NCI-H345 treated with DMSO at 0.1 percent for 48 hours (cell line): ENCODE measurements around the gene LAMA5.

Experiments used
- DNase-seq: peaks from one replicate; lab custom pipeline; 2025; ENCODE audit not compliant: unreplicated experiment; lab: John Stamatoyannopoulos, UW

The LAMA5 gene

DNA sequence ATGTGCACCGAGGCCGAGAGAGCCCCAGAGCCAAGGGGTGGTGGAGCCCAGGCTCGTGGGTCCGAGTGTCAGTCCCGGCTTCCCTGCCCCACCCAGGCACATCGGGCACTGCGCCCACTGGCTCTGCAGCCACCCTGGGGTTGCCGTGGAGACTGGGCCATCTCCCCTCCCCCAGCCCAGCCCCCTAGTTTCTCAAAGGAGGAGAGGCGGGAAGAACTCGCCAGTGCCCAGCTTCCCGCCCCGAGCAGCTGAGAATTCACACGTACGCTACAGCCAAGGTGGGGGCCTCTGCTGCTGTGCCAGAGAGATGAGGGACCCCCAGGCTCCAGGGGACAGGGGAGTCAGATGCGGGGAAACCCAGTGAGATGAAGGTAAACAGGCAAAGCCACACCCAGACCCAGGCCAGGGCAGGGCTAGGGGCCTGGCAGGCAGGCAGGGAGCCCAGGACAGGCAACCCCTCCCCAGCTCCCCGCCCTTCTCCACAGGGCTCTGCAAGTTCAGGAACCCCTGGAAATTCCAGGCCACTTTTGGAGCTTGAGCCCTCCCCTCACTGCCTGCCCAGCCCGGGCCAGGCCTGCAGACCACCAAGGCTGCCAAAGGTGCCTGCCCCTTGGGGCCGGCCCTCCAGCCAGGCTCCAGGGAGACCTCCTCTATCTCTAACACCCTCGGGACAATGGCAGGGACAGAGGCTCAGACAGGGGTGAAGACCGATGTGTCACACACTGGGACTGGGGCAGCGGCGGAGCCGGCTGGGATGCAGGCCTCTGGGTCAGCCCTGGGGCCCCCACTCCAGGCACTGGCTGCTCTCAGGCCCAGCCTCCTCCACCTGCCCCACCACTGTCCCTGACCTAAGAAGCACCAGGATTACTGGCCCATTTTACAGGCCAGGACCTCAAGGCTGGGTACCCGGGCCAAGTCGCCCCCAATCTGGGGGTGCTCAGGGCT is 6.0 kb downstream of the LAMA5 start:
- DNase-seq, result no peak

DNA sequence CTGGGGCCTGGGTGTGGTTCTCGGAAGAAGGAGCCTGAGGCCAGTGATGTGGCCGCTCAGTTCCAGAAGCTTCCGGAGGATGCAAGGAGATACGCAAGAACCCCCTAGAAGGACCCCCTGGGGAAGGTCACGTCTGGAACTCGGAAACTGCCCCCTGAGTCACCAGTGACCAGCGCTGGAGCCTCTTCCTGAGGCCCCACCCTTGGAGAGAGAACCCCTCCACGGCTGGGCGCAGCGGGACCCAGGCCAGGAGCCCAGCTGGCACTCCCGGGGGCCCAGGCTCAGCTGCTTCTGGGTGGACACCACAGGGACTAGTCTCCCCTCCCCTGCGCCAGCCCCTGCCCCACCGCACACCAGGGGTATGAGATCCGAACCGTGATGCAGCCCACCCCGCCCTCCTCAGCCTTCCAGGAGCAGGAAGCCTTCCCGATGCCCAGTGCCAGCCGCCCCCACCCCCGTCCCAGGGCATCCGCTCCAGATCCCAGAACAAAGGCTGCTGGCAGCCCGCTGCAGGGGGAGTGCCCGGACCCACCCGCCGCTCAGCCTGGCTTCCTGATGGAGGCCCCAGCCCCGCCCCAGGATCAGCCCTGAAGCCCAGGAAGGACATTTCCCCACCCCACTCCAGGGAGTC is 7.5 kb downstream of the LAMA5 start:
- no peak for DNase-seq

DNA sequence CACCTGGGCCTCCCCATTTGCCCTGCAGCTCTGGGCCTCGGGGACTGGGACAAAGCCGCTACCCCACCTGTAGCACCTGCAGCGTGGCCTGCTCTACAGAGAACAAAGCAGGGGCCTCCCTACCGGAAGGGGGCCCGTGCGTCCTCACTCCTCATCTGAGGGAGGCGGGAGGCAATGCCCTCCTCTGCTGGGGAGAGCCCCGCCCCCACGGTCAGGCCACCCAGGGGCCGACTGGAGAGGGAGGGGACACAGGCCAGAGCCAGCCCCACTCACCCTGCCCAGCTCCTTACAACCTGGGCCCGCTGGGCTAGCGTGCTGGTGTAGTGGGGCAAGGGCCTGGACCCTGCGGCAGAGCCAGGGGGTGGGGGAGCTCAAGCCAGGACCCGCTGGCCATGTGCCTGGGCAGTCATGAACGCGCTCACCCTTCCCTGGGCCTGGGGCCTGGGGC is 8.0 kb downstream of the LAMA5 start:
- DNase-seq, result peak; percentile 54

DNA sequence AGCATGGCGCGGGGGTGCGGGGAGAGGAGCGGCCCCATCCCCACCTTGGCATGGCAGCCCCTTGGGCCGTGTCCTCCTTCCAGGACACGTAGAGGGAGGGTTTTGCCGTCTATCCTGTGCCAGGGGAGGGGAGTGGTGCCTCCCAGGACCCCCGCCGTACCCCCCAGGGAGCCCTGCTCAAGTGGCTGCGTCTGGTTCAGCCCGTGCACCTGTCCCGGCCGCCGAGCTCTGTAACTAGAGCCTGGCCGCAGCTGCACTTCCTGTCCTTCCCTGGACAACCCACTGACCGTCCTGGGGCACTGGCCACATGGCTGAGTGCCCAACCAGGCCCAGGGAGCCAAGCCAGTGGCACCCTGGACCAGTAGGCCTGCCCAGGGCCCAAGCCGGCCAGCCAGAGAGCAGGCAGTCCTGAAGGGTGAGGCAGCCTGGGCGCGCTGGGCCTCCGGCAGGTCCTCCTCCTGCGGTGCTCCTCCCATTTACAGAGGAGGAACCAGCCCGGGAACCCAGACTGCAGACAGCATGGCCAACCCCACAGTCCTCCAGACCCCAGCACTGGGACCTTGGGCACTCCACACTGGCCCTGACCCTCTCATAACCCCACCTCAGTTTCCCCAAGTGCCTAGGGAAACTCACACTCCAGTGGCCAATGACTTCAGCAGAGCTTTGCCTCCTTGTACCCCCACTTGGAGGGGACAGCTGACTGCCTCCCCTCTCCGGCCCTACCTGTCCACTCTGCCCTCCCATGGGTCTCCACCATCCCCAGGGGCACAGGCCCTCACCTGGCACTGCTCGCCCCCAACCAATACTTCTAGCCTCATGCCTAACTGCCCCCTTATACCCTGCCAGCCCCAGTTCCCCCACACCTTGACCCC is 8.7 kb downstream of the LAMA5 start:
- no peak for DNase-seq

DNA sequence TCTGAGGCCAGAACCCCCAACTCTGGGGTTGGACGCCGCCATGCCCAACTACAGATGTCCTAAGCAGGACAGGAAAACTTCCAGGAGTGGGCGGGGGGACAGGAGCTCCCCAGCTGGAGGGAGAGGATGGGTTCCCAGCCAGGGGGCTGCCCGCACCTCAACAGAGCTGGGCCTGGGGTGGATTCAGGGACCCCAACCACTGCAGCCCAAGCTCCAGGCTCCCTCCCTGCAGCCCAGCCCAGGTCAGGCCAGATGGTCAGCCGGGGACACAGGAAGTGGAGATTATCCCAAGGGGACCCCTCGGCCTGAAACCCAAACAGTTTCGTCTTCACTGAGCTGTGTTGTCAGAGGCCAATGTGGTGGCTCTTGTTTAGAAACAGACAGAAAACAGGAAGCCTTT is 9.4 kb downstream of the LAMA5 start:
- no peak for DNase-seq

DNA sequence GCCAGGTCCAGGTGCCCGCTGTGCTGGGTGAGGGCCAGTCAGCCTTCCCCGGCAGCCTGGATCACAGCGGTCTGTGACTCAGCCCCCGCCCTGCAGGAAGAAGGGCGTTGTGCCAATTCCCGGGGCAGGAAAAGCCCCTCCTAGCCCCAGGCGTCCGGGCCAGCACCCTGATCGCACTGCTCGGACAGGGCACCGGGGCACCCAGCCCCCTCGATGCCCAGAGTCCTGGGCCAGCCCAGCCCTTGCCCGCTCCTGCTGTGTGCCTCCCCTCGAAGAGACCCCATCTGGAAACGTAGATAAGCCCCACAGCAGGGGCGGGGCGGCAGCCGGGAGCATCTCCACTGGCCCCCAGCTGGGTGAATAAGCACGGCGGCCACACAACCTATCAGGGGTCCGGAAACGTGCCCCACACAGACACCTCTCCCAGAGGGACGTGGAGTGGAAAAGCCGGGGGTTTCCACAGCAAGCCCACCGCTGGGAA is 9.9 kb downstream of the LAMA5 start:
- no peak for DNase-seq

DNA sequence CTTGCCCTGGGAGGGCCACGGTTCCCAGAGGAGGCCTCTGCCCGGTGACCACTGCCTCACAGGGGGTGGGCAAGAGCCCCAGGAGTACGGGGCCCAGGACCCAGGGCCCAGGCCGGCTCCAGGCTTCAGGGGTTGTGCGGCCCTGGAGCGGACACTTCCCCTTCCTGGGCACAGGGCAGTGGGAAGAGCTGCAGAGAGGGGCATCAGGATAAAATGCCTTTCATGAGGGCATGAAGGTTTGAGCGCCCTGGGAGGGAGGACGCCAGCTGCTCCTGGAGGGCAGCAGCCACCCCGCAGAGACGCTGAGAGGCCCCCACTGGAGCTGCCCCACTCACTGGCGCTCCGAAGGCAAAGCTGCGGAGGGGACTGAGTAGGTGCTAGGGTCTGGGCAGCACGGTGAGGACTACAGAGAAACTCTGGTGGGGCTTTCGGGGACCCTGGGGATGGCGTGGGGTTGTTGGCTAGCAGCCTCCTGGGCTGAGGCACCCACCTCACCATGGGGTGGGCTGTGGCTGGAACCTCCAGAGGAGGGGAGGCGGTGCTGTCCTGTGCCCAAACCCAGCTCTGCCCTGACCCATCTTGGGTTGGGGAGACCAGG is 10.4 kb downstream of the LAMA5 start:
- DNase-seq, result peak; percentile 51

DNA sequence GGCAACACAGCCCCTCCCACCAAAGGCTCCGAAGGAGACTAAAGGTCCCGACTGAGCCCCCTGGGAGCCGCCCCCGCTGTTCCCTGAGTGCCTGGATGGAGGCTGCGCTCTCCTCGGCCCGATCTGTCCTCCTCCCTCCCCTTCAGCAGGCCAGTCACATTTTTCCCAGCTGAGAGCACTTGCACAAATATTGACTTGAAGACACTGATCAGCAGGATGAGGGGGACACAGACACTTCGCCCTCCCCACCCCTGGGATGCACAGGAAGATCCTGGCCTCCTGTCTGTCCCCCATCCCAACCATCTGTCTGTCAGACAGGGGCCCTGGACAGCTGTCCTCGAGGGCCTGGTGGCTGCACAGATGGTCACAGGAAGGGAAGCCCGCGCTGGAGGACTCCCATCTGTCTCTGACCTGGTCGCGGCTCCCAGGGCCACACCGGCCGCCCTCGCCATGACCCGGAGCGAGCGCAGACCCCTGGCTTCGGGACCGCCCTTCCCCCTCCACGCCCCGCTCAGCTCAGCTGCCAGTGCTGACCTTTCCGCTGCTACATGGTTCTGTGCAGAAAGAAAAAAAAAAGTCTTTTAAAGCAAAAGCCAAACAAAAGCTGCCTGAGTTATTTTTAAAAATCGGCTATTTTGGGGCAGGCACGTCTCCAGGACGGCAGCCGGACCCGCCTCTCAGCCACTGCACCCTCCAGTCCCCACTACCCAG is 11.1 kb downstream of the LAMA5 start:
- no peak for DNase-seq

DNA sequence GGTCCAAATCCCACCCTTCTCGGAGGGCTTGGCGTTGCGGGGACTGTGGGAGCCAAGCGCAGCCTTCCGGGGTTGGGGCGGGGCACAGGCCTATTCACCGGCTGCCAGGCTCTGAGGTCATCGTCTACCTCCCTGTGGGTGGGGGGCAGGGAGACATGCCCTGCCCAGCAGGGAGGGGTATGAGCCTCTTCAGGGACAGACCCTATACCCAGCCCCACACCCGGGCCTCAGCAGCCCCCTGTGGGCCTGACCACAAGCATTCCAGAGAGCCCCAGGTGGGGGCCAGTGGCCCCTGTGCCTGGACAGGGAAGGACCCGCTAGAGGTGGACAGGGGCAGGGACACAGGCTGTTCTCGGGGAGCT is 11.6 kb downstream of the LAMA5 start:
- DNase-seq, result no peak

DNA sequence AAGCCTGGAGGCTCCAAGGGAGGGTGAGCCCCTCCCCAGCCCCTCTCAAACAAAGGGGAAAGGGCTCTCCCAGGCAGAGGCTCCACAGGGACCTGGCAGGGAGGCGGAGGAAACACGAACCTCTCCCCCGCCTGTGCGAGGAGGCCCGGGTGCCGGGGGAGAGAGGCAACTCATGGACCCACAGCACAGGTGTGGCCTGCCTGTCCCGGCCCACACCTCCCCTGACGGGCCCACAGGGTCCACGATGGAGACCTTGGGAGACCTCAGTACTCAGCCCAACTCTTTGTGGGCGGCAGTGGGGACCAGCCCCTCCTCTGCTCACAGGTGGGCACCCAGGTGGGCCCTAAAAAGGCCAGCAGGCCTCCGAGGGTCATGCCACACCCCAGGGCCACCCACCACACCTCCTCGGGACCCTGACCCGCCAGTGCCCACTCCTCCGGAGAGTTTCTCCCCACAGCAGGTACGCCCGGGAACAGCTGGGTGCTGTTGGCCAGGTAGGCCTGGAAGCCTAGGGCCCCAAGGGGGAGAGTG is 12.2 kb downstream of the LAMA5 start:
- peak; percentile 66 for DNase-seq

DNA sequence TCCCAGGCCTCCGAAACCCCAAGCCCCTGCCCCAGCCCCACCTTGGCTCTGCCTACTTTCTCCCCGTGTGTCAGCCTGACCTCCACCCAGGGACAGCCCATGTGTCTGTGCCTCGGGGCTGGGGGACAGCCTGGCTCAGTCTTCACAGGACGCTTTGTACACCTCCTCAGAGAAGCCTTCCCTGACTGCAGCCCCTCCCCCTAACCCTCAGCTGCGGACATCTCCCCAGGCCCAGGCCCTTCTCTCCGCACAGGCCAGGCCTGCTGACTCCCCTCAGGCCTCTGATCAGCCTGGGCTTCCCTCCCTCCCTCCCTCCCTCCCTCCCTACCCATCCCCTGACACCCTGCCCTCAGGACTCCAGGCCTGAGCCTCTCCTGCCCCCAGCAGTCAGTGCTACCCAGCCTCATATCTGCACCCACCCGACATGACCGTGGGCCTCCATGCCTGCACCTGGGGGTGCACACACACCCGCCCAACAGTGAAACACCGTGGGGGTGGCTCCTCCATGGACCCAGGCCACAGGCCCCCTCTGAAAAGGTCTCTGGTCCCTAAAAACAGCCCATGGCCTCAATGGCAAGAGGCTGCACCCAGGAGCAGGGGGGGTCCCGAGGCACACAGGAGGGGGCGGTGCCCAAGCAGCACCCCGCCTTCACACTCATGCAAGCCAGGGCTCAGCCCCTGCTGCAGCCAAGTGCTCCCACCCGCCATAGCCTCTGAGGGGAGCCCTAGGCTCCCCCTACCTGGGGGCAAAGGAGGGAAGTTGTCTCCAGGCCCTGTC is 12.9 kb downstream of the LAMA5 start:
- DNase-seq, result no peak

DNA sequence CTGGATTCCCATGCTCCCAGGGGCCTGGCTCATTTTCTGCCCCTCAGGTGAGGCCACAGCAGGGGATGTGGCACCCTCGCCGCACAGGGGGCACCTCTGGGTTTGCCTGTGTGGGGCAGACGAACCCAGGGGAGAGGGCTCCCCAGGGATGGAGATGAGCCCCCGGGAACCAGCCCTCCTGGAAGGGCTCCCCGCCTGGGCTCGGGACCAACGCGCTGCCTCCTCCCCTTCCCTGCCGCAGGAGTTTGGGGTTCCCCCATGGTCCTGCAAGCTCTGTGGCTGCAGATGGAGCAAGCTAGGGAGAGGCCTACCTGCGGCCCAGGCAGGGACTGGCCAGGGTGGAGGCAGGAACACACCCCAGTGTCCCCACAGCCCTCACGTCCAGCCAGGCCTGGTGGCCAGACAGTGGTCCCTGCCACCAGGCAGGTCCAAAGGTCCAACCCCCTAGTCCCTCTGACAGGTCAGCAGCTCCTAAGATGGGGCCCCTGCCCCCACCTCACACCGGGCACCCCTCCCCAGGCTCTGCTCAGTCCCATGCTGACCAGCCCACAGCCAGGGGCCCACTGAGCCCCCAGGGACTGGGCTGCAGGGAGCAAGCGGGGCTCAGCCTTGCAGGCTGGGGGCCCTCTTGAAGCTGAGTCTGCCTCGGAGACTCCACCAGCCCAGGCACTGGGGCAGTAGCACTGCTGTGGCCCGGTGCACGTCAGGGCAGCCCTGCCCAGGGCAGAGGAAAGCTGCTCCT is 13.7 kb downstream of the LAMA5 start:
- DNase-seq, result no peak

DNA sequence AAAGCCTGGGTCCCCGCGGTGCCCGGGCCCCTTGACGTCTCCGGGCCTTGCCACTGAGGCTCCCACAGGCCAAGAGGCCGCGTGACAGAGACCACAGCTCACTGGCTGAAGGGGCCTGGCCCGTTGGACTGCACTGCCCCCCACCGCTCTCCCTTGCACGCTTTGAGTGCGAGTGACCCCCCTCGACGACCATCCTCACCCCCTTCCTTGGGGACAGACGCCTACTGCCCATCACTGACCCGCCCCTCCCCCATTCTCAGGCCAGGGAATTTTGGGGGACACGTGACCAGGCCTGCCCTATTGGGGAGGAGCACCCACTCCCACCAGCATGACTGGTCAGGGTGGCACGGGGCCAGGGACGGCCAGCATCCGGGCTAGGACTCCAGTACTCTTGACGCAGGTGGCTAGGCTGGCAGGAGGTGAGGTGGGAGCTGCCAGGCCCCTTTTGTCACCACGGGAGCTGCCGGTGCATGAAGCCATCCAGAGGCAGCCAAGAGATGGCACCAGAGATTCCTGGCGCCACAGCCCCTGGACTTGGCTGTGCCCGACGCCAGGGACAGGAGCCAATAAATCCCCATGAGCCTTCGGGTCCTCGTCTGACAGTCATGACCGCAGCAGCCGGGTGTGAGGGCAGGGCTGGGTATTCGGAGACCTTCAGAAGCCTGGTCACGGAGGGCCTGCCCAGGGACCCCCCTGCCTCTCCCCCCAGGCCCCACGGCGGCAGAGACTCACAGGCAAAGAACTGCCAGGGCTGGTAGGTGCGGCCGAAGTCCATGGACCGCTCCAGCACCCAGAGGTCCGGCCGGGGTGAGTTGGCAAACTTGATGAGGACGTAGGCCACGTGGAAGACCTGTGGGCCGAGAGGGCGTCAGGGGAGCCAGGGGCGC is 14.5 kb downstream of the LAMA5 start:
- no peak for DNase-seq

DNA sequence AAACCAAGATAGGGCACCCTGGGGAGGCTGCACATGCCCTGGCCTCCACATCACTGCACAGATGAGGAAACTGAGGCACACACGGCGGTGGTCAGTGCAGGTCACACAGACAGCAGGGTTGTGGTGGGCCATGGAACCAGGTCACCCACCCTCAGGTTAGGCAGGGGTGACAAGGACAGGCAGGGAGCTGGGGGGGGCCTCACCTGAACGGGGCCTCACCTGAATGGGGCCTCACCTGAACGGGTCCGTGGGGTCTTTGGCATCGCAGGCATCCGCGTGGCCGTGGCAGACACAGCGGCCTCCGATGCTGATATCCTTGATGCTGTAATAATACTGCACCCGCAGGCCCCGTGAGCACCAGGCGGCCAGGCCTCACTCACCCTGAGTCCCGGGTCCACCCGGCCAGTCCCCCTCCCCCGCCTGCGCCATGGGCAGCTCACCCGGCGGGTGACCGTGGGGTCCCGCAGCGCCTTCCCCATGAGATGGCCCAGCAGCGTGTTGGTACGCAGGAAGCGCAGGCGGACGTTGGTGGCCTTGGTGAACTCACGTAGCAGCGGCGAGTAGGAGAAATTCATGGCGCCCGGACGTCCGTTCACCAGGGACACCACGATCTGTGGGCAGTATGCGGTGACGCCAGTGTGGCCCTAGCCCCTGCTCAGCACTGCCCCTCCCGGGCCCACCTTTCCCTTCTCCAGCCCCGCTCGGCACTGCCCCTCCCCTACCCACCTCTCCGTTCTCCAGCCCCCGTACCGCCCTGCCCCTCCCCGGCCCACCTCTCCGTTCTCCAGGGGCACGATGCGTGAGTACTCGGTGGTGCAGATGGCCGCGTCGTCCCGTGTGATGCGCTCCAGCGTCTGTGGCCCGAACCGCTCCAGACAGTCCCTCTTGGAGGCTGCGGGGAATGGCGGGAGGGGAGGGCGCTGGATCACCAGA is 15.4 kb downstream of the LAMA5 start:
- no peak for DNase-seq

DNA sequence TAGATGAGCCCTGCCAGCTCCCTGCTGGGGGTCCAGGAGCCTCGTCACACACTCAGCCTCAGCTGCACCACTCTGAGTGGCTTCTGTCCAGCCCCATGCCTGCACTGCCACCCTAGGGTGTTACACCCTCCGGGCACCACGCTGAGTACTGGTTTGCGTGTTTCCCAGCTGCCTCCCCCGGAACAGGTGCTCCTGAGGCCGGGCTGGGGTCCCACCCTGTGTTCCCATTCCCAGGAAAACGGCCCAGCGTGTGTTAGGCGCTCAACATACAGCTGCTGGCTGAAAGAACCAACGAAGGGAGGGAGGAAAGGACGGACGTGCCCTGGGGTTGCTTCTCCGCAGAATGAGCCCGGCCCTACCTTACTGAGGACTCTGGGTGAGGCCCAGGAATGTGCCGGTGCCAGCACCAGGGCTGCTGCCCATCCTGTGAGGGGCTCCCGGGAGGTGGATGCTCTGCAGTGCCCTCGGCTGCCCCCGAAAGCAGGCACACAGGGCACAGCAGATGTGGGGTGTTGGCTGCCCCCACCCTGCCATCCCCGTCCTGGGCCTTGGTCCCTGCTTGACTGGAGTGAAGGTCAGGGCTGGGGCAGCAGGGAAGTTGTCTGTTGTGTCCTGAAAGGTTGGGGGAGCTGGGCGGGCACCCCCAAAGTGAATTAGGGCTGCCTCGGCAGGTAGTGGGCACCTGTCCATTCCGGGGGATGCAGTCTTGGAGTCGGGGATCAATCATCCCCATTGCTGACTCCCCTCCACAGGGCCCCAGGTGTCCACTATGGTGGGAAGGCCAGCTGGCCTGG is 16.3 kb downstream of the LAMA5 start:
- DNase-seq, result peak; percentile 98
